ENCODE data around the gene CDC34.
A peak's percentile ranks its signal among the peaks of the same experiment; 100 is the strongest.

The CDC34 gene

GRCh38 chr19:495081-495401, 36.5 kb upstream of the CDC34 start:
- TF ChIP-seq ZFX (IDR thresholded peaks at IDR 0.05): no peak
- no peak for TF ChIP-seq CTCF (conservative IDR thresholded peaks at IDR 0.05)
- no peak overlapping the region for H3K27ac ChIP-seq

- TF ChIP-seq ZFX (IDR thresholded peaks at IDR 0.05): no peak
- peak; percentile 84 for TF ChIP-seq CTCF (conservative IDR thresholded peaks at IDR 0.05)
- H3K27ac ChIP-seq: no peak overlapping the region
Observed at GRCh38 chr19:495402-496111, 36.0 kb upstream of the CDC34 start.

GRCh38 chr19:496112-496665, 35.4 kb upstream of the CDC34 start, which contains the start of gene MADCAM1:
MADCAM1 (plus strand) TSS chr19:496486; CDS start chr19:496500, 14 bp downstream.
- TF ChIP-seq CTCF (conservative IDR thresholded peaks at IDR 0.05) (no peak), ZFX (IDR thresholded peaks at IDR 0.05) (no peak)
- no peak within 1 kb of the TSS for H3K27ac ChIP-seq

GRCh38 chr19:496986-497385, 34.6 kb upstream of the CDC34 start:
- TF ChIP-seq CTCF (conservative IDR thresholded peaks at IDR 0.05): no peak
- TF ChIP-seq ZFX (IDR thresholded peaks at IDR 0.05): no peak
- H3K27ac ChIP-seq: no peak overlapping the region

GRCh38 chr19:497491-497868, 34.1 kb upstream of the CDC34 start:
- no peak overlapping the region for H3K27ac ChIP-seq
- TF ChIP-seq ZFX (IDR thresholded peaks at IDR 0.05) (no peak), CTCF (conservative IDR thresholded peaks at IDR 0.05) (no peak)

- no peak for TF ChIP-seq CTCF (conservative IDR thresholded peaks at IDR 0.05)
- TF ChIP-seq ZFX (IDR thresholded peaks at IDR 0.05): no peak
- H3K27ac ChIP-seq: no peak overlapping the region
Observed at GRCh38 chr19:497869-498510, 33.6 kb upstream of the CDC34 start.

- TF ChIP-seq CTCF (conservative IDR thresholded peaks at IDR 0.05): no peak
- no peak for TF ChIP-seq ZFX (IDR thresholded peaks at IDR 0.05)
- no peak overlapping the region for H3K27ac ChIP-seq
Observed at GRCh38 chr19:498511-498891, 33.1 kb upstream of the CDC34 start.
